KBM-7 (cell line): ENCODE measurements around the gene TEX22.
"Not testable (repeated sequence)": the region's sequence is repeated elsewhere in the genome, so short reads cannot be mapped to it uniquely, and the experiment has no call there.

Source experiments
- DNase-seq: peaks from one replicate; pipeline ENCODE4 v3.0.0-alpha.2; 2015
- in situ Hi-C: fragments of 300-500 bp; cut with MboI; formaldehyde crosslinking; loops from 2 replicates; pipeline ENCODE4 v1.14.3; 2020; ENCODE audit warnings: low sequenced_read_pairs, low pct_unique_long_range_greater_than_20kb, mixed read lengths

Gene TEX22, protein sequence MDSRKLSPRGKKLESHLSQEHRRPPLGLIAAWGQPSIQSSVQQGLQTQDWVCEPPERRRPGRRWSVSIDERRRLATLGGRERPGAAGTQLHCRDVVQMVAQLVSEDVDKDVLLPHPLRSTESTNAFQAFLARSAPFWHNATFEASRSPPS

DNA sequence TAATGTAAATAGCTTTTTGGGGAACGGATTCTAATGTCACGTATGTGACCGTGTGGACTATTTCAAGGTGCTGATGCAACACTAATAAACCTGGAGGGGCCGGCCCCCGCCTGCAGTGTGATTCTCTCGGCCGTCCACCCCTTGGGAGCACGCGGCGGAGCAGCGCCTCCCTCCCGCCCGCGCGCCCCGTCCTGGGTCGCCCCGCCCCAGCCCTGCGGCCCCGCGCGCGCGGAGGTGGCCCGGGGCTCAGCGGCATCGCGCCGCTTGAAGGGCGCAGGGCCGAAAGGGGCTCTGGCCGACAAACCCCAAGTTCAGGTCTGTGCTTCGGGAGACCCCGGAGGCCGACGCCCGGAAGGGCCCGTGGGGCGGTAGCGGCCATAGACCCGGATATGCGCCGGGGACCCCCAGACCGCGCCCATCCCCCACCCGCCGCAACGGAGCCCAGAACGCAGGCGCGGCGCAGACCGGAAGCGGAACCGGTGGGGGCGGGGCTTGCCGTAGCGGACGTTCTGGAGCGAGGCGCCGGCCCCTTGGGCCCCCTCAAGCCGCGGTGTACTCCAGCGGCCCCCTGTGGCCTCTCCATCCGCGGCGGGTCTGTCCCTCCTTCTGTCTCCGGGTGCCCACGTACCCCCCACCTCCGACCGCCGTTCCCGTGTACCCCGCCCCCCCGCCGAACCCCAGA is at the start of gene TEX22:
Gene TEX22 (plus strand): TSS at position 495 of the 682 bp plus-strand sequence. CDS start 803 bp downstream, outside the sequence.
- in situ Hi-C loops = no loop called here
- peak; percentile 86 for DNase-seq

DNA sequence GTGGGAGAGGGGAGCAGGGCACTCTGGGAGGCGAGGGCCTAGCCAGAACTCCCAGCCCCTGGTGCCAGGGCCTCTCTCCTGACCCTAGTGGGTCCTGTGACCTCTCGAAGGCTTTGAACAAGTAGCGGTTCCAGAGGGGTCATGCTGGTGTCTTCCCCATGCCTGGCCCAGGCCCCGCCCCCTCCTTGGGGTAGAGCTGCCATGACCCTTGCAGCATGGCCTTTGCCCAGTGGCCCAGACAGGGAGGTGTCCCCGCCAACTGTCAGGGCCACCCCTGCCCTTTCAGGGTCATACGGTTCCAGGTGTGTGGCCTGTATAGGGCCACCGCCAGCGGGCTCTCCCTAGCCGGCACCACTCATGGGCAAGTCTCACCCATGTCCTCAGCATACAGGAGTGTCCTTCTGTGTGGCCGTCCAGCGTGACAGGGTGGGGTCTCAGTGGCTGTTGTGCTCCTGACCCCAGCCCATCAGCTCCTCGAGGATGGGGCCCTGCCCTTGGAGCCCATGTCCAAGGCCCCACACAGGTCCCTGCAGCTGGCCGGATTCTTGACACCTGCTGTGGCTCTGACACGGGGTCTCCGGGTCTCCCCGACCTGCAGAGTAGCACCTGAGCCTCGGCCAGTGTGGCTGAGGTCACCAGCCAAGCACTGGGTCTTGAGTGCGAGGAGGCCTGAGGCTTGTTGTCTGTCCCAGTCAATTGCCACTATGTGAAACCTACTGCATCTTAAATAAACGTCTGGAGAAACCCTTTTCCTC is 49.2 kb upstream of the TEX22 start:
- in situ Hi-C loops = no loop called here
- no peak for DNase-seq

DNA sequence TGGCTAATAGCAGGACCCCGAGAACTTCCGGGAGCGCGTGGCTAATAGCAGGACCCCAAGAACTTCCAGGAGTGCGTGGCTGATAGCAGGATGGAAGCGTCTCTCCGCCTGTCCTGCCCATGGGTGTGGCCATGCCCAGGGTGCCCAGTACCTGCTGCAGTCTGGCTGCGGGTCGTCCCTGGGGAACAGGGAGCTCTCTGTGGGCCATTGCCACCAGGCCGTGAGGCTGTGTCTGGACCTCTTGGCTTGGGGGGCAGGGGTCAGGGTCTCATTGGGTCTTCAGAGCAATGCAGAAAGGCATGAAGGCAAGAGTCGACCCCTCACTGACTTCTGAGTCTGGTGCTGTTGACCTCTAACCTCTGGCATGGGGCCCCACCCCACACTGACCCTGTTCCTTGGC is 48.3 kb upstream of the TEX22 start:
- in situ Hi-C loops = no loop called here
- DNase-seq = no peak

DNA sequence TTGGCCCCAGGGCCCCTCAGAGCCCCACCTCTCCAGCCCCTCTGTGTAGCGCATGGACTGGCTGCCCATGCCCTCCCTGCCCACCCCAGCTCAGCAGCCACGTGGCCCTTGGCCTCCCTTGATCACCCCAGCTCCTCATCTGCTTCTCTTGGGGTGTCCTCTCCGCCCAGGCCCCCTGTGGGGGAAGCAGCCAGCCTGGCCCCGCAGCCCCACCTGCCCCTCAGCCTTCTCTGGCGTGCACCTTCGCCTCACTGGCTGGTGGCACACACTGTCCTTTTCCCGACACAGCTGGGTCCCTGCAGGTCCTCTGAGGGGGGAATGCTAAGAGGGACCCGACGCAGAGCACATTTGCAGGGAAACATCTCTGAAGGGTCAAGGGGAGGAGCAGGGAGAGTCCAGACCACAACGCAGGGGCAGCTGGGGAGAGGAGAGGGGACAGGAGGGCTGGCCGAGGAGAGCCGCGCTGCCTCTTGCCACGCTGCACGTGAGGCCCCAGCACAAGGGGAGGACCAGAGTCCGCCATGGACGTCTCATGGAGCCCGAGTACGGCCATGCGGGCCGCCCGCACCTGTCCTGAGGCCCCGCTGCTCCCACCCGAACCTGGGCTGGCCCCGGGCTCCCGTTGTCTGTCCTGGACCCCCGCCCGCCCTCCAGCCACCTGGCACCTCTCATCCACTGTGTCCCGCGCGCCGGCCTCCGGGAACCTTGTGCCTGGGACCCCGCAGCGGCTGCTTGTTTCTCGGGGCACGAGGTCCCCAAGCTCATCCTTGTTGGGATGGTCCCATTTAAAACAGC is 47.7 kb upstream of the TEX22 start:
- in situ Hi-C loops = no loop called here
- no peak for DNase-seq

DNA sequence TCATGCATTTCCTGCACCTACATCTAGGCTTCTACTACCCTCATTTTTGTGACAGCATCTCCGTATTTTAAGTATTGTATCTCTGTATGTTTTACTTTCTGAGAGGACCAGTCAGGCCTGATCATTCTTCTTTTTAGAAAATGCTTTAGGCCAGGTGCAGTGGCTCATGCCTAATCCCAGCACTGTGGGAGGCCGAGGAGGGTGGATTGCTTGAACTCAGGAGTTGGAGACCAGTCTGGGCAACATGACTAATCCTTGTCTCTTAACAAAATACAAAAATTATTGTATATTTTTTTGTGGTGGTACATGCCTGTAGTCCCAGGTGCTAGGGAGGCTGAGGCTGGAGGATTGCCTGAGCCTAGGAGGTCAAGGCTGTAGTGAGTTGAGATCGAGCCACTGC is 46.9 kb upstream of the TEX22 start:
- DNase-seq = no peak

DNA sequence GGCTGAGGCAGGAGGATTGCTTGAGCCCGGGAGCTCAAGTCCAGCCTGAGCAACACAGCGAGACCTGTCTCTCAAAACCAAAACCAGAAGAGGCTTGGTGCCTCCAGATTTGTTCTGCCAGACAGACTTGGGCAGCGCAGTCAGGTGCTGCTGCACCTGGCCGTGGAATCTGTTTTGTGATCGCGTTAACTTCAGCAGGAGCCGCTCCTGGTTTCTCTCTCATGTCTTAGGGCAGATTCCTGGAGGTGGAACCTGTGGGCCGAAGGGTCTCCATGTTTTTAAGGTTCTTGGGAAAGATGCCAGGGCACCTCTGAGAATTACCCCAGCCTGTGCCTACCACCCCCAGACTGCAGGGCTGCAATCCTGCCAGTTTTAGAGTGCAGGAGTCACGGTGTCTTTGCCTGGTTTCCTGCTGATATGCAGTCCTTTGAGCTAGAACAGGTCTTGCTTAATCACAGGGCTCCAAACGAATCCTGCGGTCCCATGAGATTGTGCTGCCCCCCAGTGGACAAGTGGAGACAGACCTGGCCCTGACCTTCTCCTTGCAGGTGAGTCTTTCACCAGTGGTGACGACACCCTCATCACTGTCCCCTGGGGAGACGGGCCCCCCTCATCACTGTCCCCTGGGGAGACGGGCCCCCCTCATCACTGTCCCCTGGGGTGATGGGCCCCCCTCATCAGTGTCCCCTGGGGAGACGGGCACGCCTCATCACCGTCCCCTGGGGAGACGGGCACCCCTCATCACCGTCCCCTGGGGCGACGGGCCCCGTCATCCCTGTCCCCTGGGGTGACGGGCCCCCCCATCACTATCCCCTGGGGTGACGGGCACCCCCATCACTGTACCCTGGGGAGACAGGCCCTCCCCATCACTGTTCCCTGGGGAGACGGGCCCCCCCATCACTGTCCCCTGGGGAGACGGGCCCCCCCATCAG is 46.2 kb upstream of the TEX22 start:
- in situ Hi-C loops = no loop called here
- peak; percentile 88 for DNase-seq

More for the DNA sequence above, 46.9 kb upstream of the TEX22 start:
- in situ Hi-C loops = no loop called here

DNA sequence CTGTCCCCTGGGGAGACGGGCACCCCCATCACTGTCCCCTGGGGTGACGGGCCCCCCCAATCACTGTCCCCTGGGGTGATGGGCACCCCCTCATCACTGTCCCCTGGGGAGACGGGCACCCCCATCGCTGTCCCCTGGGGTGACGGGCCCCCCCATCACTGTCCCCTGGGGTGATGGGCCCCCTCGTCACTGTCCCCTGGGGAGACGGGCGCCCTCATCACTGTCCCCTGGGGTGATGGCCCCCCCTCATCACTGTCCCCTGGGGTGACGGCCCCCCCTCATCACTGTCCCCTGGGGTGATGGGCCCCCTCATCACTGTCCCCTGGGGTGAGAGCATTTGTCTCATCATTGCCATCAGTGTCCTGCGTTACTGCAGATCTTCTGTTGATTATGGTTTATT is 45.2 kb upstream of the TEX22 start:
- in situ Hi-C loops = no loop called here
- no peak for DNase-seq

DNA sequence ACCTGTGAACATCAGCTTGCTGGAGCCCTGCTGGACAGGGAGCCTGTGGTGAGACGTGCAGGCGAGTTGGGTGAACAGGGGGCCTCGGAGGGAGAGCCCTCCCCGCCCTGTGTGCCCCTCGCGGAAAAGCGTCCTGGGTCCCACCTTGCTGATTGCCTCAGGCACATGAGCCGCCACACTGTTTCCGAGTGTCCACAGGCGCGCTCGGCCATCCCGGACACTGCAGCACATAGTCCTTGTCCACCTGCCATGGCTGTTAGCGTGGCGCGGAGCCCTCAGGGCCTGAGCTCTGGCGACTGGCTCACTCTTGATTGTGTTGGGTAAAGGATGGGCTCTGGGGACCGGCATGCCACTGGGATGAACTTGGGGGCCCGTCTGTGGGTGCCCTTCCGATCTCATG is 43.8 kb upstream of the TEX22 start:
- in situ Hi-C loops = no loop called here
- no peak for DNase-seq

DNA sequence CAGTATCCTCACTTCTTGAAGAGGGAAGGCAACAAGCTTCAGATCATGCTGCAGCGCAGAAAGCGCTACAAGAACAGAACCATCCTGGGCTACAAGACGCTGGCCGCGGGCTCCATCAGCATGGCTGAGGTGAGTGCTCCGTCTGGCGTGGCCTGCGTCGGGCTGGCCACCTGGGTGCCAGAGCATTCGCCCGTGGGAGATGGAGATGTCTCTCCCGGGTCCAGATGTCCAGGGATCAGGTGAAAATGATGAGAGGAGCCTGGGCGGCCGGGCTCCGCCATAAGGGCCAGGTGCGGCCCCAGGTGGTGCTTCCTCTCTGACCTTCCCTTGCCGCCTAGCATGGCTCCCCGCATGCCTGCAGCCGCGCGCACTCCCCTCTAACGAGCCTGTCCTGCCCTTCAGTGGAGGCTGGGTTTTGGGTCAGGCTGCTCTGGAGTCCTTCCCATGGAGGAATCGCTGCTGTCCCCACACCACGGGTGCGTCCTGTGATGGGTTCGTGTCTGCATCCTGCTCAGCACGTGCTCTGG is 43.2 kb upstream of the TEX22 start:
- in situ Hi-C loops = no loop called here
- DNase-seq = no peak

DNA sequence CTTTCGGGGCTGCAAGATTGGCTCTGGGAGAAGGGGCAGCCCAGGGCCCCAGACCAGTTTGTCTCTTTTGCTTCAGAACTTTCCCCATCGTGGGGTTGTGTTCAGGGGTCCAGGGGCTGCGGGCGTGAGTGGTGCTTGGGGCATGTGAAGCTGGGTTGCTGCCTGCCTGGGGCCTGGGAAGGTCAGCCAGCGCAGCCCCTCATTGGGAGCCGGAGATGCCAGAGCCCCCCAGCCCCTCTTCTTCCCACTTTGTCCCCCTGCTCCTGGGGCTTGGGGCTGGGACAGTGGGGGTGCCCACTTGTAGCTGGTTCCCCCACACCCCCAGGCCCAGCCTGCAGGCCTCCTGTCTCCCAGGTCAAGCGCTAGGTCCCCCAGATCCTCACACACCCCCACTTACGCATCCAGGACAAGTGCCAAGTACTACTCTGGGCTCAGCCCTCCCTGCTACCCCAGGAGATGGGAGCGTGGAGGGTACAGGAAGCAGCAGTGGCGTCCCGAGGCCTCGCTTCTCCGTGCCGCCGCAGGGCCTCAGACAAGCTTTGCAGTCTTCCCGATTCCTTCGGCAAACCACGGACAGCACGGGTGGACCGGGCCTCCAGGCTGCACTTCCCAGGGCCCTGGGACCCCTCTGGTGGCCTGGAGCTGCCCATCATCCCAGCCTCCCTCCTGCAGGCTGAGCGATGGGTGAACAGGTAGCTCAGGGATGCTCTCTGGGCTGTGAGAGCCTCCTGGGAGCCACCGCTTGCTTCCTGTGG is 42.3 kb upstream of the TEX22 start:
- in situ Hi-C loops = no loop called here
- DNase-seq = no peak

DNA sequence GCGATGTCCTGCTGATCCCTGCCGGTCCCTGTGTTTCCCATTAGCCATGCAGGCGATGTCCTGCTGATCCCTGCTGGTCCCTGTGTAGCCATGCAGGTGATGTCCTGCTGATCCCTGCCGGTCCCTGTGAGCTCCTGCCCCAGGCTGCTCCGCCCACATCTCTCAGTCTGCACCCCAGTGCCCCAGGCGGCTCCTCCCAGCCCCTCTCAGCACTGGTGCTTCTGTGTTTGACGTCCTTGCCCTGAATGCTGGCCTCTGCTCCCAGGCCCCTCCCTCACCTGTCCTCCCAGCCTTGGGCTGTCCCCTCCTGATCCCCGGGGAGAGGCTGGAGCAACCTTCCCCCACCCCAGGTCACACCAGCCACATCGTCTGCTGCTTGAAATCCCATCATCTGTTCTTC is 41.4 kb upstream of the TEX22 start:
- in situ Hi-C loops = no loop called here
- DNase-seq = no peak

DNA sequence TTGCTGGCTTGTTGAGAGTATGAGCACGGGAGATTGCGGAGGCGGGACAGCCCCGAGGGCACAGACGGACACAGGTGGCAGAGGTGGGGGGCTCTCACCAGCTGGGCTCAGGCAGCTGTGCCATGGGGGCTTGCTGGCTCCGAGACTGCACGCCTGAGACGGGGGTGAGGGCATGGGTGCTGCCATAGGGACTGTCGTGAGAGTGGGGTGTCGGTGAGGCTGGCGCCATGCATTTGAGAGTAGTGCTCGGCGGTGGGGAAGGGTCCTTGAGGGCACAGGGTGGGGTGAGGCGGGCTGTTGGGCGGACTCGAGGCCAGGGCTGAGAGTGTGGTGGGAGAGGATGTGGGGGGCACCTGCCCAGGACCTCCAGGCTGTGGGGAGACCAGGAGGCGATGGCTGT is 40.7 kb upstream of the TEX22 start:
- in situ Hi-C loops = no loop called here
- no peak for DNase-seq

DNA sequence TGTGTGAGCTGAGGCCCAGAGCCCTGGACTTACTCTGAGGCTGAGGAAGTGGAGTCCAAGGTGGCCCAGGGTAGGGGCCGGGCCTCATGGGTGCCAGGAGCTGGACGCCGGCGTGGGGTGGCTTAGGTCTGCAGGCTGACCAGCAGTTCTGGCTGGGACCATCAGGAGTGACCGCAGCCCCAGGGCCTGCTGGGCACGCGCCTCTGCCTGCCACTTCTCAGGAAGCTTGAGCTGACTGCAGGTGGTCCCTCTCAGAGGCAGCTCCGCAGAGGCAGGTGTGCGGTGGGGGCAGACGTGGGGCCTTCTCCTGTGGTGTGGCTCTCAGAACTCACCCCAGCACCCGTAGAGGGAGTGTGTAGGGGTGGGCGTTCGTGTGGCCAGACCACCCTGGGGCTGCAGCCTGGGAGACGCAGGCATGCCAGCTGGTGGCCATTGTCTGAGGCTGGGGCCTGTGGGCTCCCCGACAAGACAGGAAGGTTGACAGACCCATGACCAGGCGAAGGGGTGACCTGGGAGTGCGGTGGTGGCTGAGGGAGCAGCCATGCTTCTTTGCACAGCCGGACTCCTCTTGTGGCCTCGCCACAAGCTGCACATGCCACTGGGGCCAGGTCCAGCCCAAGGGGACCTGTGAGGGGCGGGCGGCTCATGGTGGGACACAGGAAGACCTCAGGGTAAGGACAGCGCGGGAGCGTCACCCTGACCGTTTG is 40.0 kb upstream of the TEX22 start:
- in situ Hi-C loops = no loop called here
- no peak for DNase-seq

DNA sequence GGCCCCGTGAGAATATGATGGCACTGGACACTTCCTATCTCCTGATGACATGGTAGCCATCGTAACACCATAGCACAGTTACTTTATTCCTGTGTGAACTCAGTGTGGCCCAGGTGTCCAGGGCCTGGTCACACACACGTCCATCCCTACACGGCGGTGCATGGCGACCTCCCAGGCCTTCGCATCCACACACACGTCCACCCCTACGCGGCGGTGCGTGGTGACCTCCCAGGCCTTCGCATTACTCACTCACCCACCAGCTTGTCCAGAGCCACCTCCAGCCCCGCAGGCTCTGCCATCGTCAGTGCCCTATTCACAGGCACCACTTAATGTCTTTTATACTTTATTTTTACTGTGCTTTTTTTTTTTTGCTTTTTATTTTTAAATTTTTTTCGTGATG is 39.4 kb upstream of the TEX22 start:
- in situ Hi-C loops = no loop called here
- DNase-seq = no peak

DNA sequence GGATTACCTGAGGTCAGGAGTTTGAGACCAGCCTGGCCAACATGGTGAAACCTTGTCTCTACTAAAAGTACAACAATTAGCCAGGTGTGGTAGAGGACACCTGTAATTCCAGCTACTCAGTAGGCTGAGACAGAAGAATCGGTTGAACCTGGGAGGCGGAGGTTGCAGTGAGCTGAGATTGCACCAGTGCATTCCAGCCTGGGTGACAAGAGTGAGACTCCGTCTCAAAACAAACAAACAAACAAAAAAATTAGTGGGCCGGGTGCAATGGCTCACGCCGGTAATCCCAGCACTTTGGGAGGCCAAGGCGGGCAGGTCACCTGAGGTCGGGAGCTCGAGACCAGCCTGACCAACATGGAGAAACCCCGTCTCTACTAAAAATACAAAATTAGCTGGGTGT is 36.9 kb upstream of the TEX22 start:
- in situ Hi-C loops, DNase-seq: not testable (repeated sequence)

DNA sequence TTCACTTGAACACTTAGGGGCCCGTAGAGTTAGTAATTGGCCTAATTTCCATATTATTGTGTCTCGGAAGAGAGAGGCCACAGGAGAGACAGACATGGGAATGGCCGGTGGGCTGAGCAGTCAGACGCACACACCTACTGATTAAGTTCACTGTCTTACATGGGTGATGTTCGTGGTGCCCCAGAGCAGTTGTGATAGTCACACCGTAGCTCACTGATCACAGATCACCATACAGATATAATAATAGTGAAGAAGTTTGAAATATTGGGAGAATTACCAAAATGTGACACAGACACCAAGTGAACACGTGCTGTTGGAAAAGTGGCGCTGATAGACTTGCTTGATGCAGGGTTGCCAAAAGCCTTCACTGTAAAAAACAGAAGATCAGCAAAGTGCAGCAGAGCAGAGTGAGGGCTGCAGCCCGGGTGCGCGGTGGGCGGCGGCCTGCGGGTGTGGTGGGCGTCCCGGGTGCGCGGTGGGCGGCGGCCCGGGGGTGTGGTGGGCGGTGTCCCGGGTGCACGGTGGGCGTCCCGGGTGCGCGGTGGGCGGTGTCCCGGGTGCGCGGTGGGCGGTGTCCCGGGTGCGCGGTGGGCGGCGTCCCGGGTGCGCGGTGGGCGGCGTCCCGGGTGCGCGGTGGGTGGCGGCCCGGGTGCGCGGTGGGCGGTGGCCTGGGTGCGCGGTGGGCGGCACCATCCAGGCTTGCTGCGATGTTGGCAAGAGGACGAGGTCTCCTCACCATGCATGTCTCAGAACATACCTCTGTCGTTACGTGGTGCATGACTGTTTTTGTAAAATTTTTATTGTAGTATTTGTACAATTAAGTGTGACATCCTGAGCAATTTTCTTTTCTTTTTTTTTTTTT is 34.3 kb upstream of the TEX22 start:
- in situ Hi-C loops = no loop called here
- no peak for DNase-seq
